ENCODE data around the gene TRAPPC2B.

DNA sequence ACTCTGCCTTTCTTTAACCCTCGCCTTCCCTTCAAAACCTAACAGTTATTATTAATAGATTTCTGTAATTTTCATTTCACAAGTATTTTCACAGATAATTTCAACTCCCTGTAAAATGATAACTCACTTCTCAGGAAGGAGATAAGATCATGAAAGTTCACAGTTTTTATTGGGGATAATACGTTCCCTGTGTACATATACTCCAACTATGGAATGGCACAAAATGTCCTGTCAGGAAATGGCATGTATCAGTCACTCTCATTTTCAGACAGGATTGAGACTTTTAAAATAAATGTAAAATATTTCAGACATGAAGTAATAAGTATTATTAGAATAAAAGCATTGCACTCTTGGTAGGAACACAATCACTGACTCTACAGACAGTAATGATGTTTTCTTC is 932 bp upstream of the TRAPPC2B start:
- no peak for TF ChIP-seq CTCF (IDR thresholded peaks at IDR 0.05; ENCODE audit: low read depth, low read length, poor library complexity, severe bottlenecking)
- no peak for TF ChIP-seq EZH2phosphoT487 (IDR thresholded peaks at IDR 0.05; ENCODE audit: borderline replicate concordance, low read length)

All from DOHH2 (cell line).